GM21381 (cell line): ENCODE measurements around the gene FUOM.
"Not testable (repeated sequence)": the region's sequence is repeated elsewhere in the genome, so short reads cannot be mapped to it uniquely, and the experiment has no call there.

ENCODE experiments used
- ATAC-seq: cut with Tn5 transposase; IDR thresholded peaks from one replicate; pipeline ENCODE4 v1.9.1; 2021; ENCODE audit warnings: mild to moderate bottlenecking, moderate library complexity; ENCODE audit not compliant: unreplicated experiment

FUOM gene

GRCh38 chr10:133370030-133370786, 12.4 kb upstream of the FUOM start:
- ATAC-seq, result no peak

GRCh38 chr10:133368153-133368552, 10.3 kb upstream of the FUOM start:
- ATAC-seq, result no peak

GRCh38 chr10:133367461-133367860, 9.6 kb upstream of the FUOM start:
- ATAC-seq, result not testable (repeated sequence)

DNA sequence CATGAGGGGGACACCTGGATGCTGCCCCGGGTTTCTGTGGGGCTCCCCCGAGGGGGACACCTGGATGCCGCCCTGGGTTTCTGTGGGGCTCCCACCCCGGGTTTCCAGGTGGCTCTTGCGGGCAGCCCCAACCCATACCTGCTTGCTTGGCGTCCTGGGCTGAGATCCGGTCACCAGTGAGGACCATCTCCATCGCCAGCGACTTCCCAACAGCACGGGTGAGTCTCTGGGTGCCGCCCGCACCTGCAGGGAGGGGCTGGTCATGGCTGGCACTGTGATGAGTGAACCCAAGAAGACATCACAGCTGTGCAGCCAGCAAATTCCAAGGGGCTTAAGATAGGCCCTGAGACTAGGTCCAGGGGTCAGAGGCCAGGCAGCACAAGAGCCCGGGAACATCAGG, 8.9 kb upstream of the FUOM start:
- no peak for ATAC-seq

GRCh38 chr10:133366130-133366478, 8.3 kb upstream of the FUOM start:
- ATAC-seq, result no peak

DNA sequence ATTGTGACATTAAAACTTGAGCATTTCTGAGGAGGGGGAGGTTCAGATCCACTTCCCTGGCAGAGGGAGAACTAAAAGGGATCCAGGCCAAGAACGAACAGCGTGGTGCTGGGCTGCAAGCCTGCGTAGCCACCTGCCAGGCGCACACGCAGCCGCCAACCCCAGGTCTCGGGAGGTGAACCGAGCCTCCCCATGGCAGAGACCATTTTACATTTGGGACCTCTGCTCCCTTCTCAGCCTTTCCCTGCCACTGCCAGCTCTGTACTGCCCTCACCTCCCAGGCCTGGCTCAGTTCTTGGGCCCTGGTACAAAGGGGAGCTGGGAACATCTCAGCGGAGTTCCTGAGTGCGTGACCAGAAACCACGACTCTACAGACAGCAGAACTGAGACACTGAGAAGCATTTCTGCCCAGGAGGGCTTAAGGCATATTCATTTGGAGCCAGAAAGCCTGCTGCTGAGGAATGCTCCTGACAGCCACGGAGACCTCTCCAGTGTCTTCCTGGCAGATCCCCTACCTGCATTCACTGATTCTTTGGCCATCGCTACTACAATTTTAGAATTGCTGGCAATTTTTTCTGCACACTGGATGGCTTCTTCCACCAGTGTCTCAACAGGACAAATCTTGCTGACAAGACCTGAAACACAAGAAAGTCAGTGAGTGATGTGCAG, 7.8 kb upstream of the FUOM start:
- no peak for ATAC-seq

GRCh38 chr10:133364645-133365431, 7.0 kb upstream of the FUOM start:
- ATAC-seq, result no peak

DNA sequence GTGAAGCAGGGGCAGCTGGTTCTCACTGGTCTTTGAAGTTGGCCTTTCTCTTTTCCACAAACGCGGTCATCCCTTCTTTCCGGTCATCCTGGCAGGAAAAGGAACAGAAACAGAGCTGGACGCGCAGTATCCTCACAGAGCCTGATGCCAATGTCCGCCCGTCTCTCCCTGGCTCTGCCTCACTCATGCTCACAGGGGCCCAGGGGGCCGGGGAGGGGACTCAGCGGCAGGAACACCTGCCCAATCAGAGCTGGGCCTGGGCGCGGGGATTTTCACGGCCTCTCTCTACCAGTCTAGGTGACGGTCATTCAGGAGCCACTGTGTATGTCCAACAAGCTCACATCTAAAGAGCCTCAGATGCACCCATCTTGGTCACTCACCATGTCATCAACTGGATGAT, 5.0 kb upstream of the FUOM start:
- ATAC-seq, result no peak

DNA sequence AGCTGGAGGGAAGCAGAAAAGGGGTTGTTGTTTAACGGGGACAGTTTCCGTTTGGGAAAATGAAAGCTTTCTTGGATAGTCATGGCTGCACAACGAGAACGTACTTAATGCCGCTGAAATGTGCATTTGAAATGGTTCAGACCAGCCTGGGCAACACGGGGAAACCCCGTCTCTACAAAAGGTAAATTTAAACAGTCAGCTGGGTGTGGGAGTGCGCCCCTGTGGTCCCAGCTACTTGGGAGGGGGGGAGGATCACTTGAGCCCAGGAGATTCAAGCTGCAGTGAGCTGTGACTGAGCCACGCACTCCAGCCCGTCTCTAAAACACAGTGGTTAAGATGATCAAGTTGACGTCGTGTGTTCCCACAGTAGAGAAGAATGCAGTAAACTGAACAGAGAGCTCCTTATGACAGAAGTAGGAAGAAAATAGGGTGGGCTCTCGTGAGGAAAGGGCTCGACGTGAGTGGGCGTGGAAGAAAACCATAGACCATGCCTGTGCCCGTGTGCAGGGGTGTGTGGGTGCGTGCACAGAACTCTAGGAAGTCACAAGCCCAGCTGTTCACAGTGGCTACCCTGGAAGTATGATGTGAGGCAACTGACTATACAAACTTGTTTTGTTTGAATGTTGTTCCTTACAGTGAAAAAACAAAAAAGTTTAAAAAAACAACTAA, 4.1 kb upstream of the FUOM start:
- no peak for ATAC-seq

DNA sequence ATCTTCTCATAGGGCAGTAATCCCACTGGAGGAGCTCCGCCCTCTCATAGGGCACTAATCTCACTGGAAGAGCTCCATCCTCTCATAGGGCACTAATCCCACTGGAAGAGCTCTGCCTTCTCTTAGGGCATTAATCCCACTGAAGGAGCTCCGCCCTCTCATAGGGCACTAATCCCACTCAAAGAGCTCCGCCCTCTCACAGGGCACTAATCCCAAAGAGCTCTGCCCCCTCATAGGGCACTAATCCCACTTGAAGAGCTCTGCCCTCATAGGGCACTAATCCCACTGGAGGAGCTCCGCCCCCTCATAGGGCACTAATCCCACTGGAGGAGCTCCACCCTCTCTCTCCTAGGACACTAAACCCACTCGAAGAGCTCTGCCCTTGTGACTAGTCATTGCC, 3.4 kb upstream of the FUOM start:
- ATAC-seq, result no peak

- ATAC-seq, result no peak
These were observed 2.3 kb upstream of the FUOM start for GRCh38 chr10:133359972-133360610.

GRCh38 chr10:133359554-133359971, 1.7 kb upstream of the FUOM start:
- ATAC-seq, result no peak

GRCh38 chr10:133358925-133359310, 1.1 kb upstream of the FUOM start:
- no peak for ATAC-seq

GRCh38 chr10:133358162-133358924, 524 bp upstream of the FUOM start:
- no peak for ATAC-seq

GRCh38 chr10:133356549-133357284, 1.1 kb downstream of the FUOM start:
- no peak for ATAC-seq

- no peak for ATAC-seq
These were observed 1.8 kb downstream of the FUOM start for GRCh38 chr10:133355991-133356390.

GRCh38 chr10:133355266-133355665, 2.6 kb downstream of the FUOM start:
- ATAC-seq, result no peak

GRCh38 chr10:133354672-133355240, 3.1 kb downstream of the FUOM start:
- ATAC-seq, result no peak

GRCh38 chr10:133353988-133354605, 3.7 kb downstream of the FUOM start:
- ATAC-seq, result no peak
